SJCRH30 (cell line): ENCODE data around the gene ITGBL1. TPM values are rescaled to one million over a fixed set of nuclear protein-coding genes. Genes with fewer than 3 reads are reported as not detected.

Experiments
- DNase-seq, 2 experiments: peaks; one replicate each; pipeline ENCODE4 v3.0.0-alpha.2; 2015 to 2020
- H3K27ac ChIP-seq: fragments of 250-450 bp; sonication (Bioruptor Pico); 2 replicates; pipeline ENCODE4 v1.5.1; 2020; ENCODE audit warnings: mild to moderate bottlenecking, moderate library complexity
- H3K27me3 ChIP-seq: fragments of 250-450 bp; sonication (Bioruptor Pico); 2 replicates; pipeline ENCODE4 v1.5.1; 2020; ENCODE audit warnings: mild to moderate bottlenecking, moderate library complexity
- H3K36me3 ChIP-seq: fragments of 250-450 bp; sonication (Bioruptor Pico); 2 replicates; pipeline ENCODE4 v1.5.1; 2020; ENCODE audit warnings: mild to moderate bottlenecking, moderate library complexity
- H3K4me1 ChIP-seq: fragments of 250-450 bp; sonication (Bioruptor Pico); 2 replicates; pipeline ENCODE4 v1.5.1; 2020; ENCODE audit warnings: mild to moderate bottlenecking, moderate library complexity
- H3K4me3 ChIP-seq: fragments of 250-450 bp; sonication (Bioruptor Pico); 2 replicates; pipeline ENCODE4 v1.5.1; 2020; ENCODE audit warnings: mild to moderate bottlenecking, moderate library complexity
- H3K9me3 ChIP-seq: fragments of 250-450 bp; sonication (Bioruptor Pico); replicated peaks from 2 replicates; pipeline ENCODE4 v1.5.1; 2020; ENCODE audit warnings: mild to moderate bottlenecking, moderate library complexity
- total RNA-seq: library from RNA; depleted of rRNA; stranded (reverse); fragments of >200 nt; shearing (Covaris generic); gene quantifications from 2 replicates; pipeline ENCODE4 v1.2.3, GENCODE V29; 2014

Gene ITGBL1
- total RNA-seq, 1 experiment from 2014 or later = not detected

- no peaks in the 10 kb centered on the region for H3K9me3 ChIP-seq
- H3K4me1 ChIP-seq = no peaks in the 10 kb centered on the region
- no peak overlapping the region for H3K27ac ChIP-seq
- no peak overlapping the region for H3K4me3 ChIP-seq
- H3K27me3 ChIP-seq = 0 out of 2 replicates have a peak, but pooled peaks cover 3% of the 10 kb centered on the region
- no peaks in the 10 kb centered on the region for H3K36me3 ChIP-seq
- no peak for DNase-seq
Observed at GRCh38 chr13:101681834-101682233, 229.4 kb downstream of the ITGBL1 start.

- Histone ChIP-seq H3K9me3 (no peaks in the 10 kb centered on the region), H3K4me1 (no peaks in the 10 kb centered on the region), H3K36me3 (no peaks in the 10 kb centered on the region), H3K4me3 (no peak overlapping the region), H3K27me3 (no peaks in the 10 kb centered on the region), H3K27ac (no peak overlapping the region)
- DNase-seq = no peak
Observed at GRCh38 chr13:101686003-101686402, 233.5 kb downstream of the ITGBL1 start.

GRCh38 chr13:101690871-101691270 lies 238.4 kb downstream of the ITGBL1 start:
- Histone ChIP-seq H3K27me3 (no peaks in the 10 kb centered on the region), H3K9me3 (no peaks in the 10 kb centered on the region), H3K4me1 (no peaks in the 10 kb centered on the region), H3K4me3 (no peak overlapping the region), H3K27ac (no peak overlapping the region), H3K36me3 (no peaks in the 10 kb centered on the region)
- no peak for DNase-seq

- DNase-seq = no peak
- no peaks in the 10 kb centered on the region for H3K36me3 ChIP-seq
- no peaks in the 10 kb centered on the region for H3K4me1 ChIP-seq
- no peaks in the 10 kb centered on the region for H3K27me3 ChIP-seq
- H3K9me3 ChIP-seq = no peaks in the 10 kb centered on the region
- H3K27ac ChIP-seq = no peak overlapping the region
- no peak overlapping the region for H3K4me3 ChIP-seq
Observed at GRCh38 chr13:101691341-101691860, 238.9 kb downstream of the ITGBL1 start.

- Histone ChIP-seq H3K27ac (no peak overlapping the region), H3K27me3 (no peaks in the 10 kb centered on the region), H3K4me3 (no peak overlapping the region), H3K9me3 (no peaks in the 10 kb centered on the region), H3K4me1 (no peaks in the 10 kb centered on the region), H3K36me3 (no peaks in the 10 kb centered on the region)
- no peak for DNase-seq
Observed at GRCh38 chr13:101695870-101696516, 243.5 kb downstream of the ITGBL1 start.

GRCh38 chr13:101697745-101698144 lies 245.3 kb downstream of the ITGBL1 start:
- Histone ChIP-seq H3K4me1 (no peaks in the 10 kb centered on the region), H3K36me3 (no peaks in the 10 kb centered on the region), H3K27me3 (no peaks in the 10 kb centered on the region), H3K4me3 (no peak overlapping the region), H3K27ac (no peak overlapping the region), H3K9me3 (no peaks in the 10 kb centered on the region)
- no peak for DNase-seq

GRCh38 chr13:101698400-101698799 lies 245.9 kb downstream of the ITGBL1 start:
- Histone ChIP-seq H3K4me1 (no peaks in the 10 kb centered on the region), H3K36me3 (no peaks in the 10 kb centered on the region), H3K4me3 (no peak overlapping the region), H3K27me3 (no peaks in the 10 kb centered on the region), H3K27ac (no peak overlapping the region), H3K9me3 (no peaks in the 10 kb centered on the region)
- no peak for DNase-seq

GRCh38 chr13:101700598-101700997 lies 248.1 kb downstream of the ITGBL1 start:
- no peak overlapping the region for H3K27ac ChIP-seq
- no peak for DNase-seq
- H3K36me3 ChIP-seq = no peaks in the 10 kb centered on the region

GRCh38 chr13:101703081-101703480 lies 250.6 kb downstream of the ITGBL1 start:
- DNase-seq = no peak
- Histone ChIP-seq H3K27me3 (no peaks in the 10 kb centered on the region), H3K27ac (no peak overlapping the region), H3K9me3 (no peaks in the 10 kb centered on the region), H3K4me1 (peaks cover 7% of the 10 kb centered on the region), H3K4me3 (no peak overlapping the region), H3K36me3 (no peaks in the 10 kb centered on the region)

More at GRCh38 chr13:101700598-101700997, 248.1 kb downstream of the ITGBL1 start:
- Histone ChIP-seq H3K4me1 (no peaks in the 10 kb centered on the region), H3K4me3 (no peak overlapping the region), H3K27me3 (no peaks in the 10 kb centered on the region), H3K9me3 (no peaks in the 10 kb centered on the region)

- DNase-seq = no peak
- Histone ChIP-seq H3K9me3 (no peaks in the 10 kb centered on the region), H3K36me3 (no peaks in the 10 kb centered on the region), H3K27me3 (no peaks in the 10 kb centered on the region), H3K27ac (no peak overlapping the region), H3K4me3 (no peak overlapping the region), H3K4me1 (peaks cover 7% of the 10 kb centered on the region)
Observed at GRCh38 chr13:101703838-101704237, 251.4 kb downstream of the ITGBL1 start.

- peak; percentile 47 to 68 for DNase-seq
- H3K9me3 ChIP-seq = no peaks in the 10 kb centered on the region
- peaks cover 7% of the 10 kb centered on the region for H3K4me1 ChIP-seq
- H3K36me3 ChIP-seq = no peaks in the 10 kb centered on the region
- no peak overlapping the region for H3K27ac ChIP-seq
- H3K27me3 ChIP-seq = no peaks in the 10 kb centered on the region
- no peak overlapping the region for H3K4me3 ChIP-seq
Observed at GRCh38 chr13:101706651-101707050, 254.2 kb downstream of the ITGBL1 start.

- H3K36me3 ChIP-seq = no peaks in the 10 kb centered on the region
Observed at GRCh38 chr13:101707659-101708058, 255.2 kb downstream of the ITGBL1 start.

GRCh38 chr13:101708115-101708514 lies 255.6 kb downstream of the ITGBL1 start:
- DNase-seq = no peak
- Histone ChIP-seq H3K4me1 (peaks cover 7% of the 10 kb centered on the region), H3K27ac (no peak overlapping the region), H3K36me3 (no peaks in the 10 kb centered on the region), H3K27me3 (no peaks in the 10 kb centered on the region), H3K4me3 (no peak overlapping the region), H3K9me3 (no peaks in the 10 kb centered on the region)

More at GRCh38 chr13:101707659-101708058, 255.2 kb downstream of the ITGBL1 start:
- peaks cover 7% of the 10 kb centered on the region for H3K4me1 ChIP-seq
- no peaks in the 10 kb centered on the region for H3K27me3 ChIP-seq
- H3K4me3 ChIP-seq = no peak overlapping the region
- DNase-seq = no peak
- no peaks in the 10 kb centered on the region for H3K9me3 ChIP-seq
- no peak overlapping the region for H3K27ac ChIP-seq

- no peak for DNase-seq
- Histone ChIP-seq H3K4me3 (no peak overlapping the region), H3K9me3 (no peaks in the 10 kb centered on the region), H3K27ac (no peak overlapping the region), H3K36me3 (no peaks in the 10 kb centered on the region), H3K4me1 (peaks cover 7% of the 10 kb centered on the region), H3K27me3 (no peaks in the 10 kb centered on the region)
Observed at GRCh38 chr13:101709952-101710351, 257.5 kb downstream of the ITGBL1 start.

GRCh38 chr13:101711307-101712025 lies 259.0 kb downstream of the ITGBL1 start:
- no peak overlapping the region for H3K27ac ChIP-seq
- no peaks in the 10 kb centered on the region for H3K27me3 ChIP-seq
- H3K36me3 ChIP-seq = no peaks in the 10 kb centered on the region
- no peaks in the 10 kb centered on the region for H3K9me3 ChIP-seq
- DNase-seq = peak in 1 of 2 experiments; percentile 4
- H3K4me1 ChIP-seq = peaks cover 3% of the 10 kb centered on the region; the same call in 1 of the 2 replicates
- no peak overlapping the region for H3K4me3 ChIP-seq
